HepG2 (cell line): ENCODE results near the gene UBTF. TPM values are rescaled to one million over a fixed set of nuclear protein-coding genes. Genes with fewer than 3 reads are reported as not detected.
A peak's percentile ranks its signal among the peaks of the same experiment; 100 is the strongest.

ENCODE experiments used
- AKAP8 ChIP-seq: sonication (generic); formaldehyde crosslinking; IDR thresholded peaks from 2 replicates; pipeline ENCODE4 v1.5.1; 2020; ENCODE audit warnings: mild to moderate bottlenecking, missing genetic modification reagents
- CREB1 ChIP-seq, 2 experiments: fragments of 450-650 bp in 1 of 2; IDR thresholded peaks; 2 replicates each; pipeline ENCODE4 v1.6.1; 2016 to 2017; ENCODE audit warnings: control low read depth in 1 of 2, mild to moderate bottlenecking in 1 of 2, missing compliant biosample characterization in 1 of 2, missing genetic modification characterization in 1 of 2
- GLI4 ChIP-seq: sonication (generic); formaldehyde crosslinking; IDR thresholded peaks from 2 replicates; pipeline ENCODE4 v1.5.1; 2020; ENCODE audit warnings: missing genetic modification reagents, mild to moderate bottlenecking, moderate library complexity, borderline replicate concordance
- HIC2 ChIP-seq: sonication (generic); formaldehyde crosslinking; IDR thresholded peaks from 2 replicates; pipeline ENCODE4 v1.9.0; 2022; ENCODE audit warnings: low read depth, missing genetic modification reagents
- ISL2 ChIP-seq: sonication (generic); formaldehyde crosslinking; IDR thresholded peaks from 2 replicates; pipeline ENCODE4 v1.5.0; 2020; ENCODE audit warnings: missing genetic modification reagents
- MEIS2 ChIP-seq: sonication (generic); formaldehyde crosslinking; IDR thresholded peaks from 2 replicates; pipeline ENCODE4 v1.9.0; 2021; ENCODE audit warnings: mild to moderate bottlenecking, missing genetic modification reagents
- MYPOP ChIP-seq: sonication (generic); formaldehyde crosslinking; IDR thresholded peaks from 2 replicates; pipeline ENCODE4 v1.8.1; 2023; ENCODE audit warnings: mild to moderate bottlenecking, moderate library complexity, missing genetic modification reagents
- NFYC ChIP-seq: IDR thresholded peaks from 2 replicates; pipeline ENCODE4 v1.6.1; 2016; ENCODE audit warnings: missing genetic modification reagents, missing compliant biosample characterization
- NR0B2 ChIP-seq: sonication (generic); formaldehyde crosslinking; IDR thresholded peaks from 2 replicates; pipeline ENCODE4 v1.4.0; 2020; ENCODE audit warnings: mild to moderate bottlenecking, missing genetic modification reagents
- RCOR2 ChIP-seq: IDR thresholded peaks from 2 replicates; pipeline ENCODE4 v1.6.1; 2016; ENCODE audit warnings: missing biosample characterization, missing genetic modification reagents
- TAF1 ChIP-seq: sonication (generic); formaldehyde crosslinking; IDR thresholded peaks from 2 replicates; pipeline ENCODE4 v1.4.0; 2020; ENCODE audit warnings: missing genetic modification reagents
- TAF15 ChIP-seq: fragments of 200-400 bp; formaldehyde crosslinking; IDR thresholded peaks from one replicate; pipeline ENCODE4 v1.6.1; 2018; ENCODE audit warnings: mild to moderate bottlenecking, low read depth, low read length; ENCODE audit not compliant: poor library complexity, severe bottlenecking
- TARDBP ChIP-seq: sonication (generic); formaldehyde crosslinking; IDR thresholded peaks from 2 replicates; pipeline ENCODE4 v1.8.0; 2022; ENCODE audit warnings: mild to moderate bottlenecking, missing genetic modification reagents
- TCF12 ChIP-seq, 2 experiments: fragments of 450-650 bp in 1 of 2; sonication (generic) in 1 of 2; formaldehyde crosslinking in 1 of 2; IDR thresholded peaks; 2 replicates each; pipeline versions ENCODE4 v1.6.1 to v1.8.0; 2017 to 2022; ENCODE audit warnings: antibody characterized with exemption in 1 of 2, mild to moderate bottlenecking in 1 of 2, missing genetic modification reagents in 1 of 2, moderate library complexity in 1 of 2
- ZFP90 ChIP-seq: sonication (generic); formaldehyde crosslinking; IDR thresholded peaks from 2 replicates; pipeline ENCODE4 v1.8.0; 2022; ENCODE audit warnings: missing genetic modification reagents, mild to moderate bottlenecking, inconsistent platforms, borderline replicate concordance
- ZNF333 ChIP-seq: sonication (generic); formaldehyde crosslinking; IDR thresholded peaks from 2 replicates; pipeline ENCODE4 v1.4.0; 2020; ENCODE audit warnings: mild to moderate bottlenecking, missing genetic modification reagents, borderline replicate concordance
- ZNF777 ChIP-seq: sonication (generic); formaldehyde crosslinking; IDR thresholded peaks from 2 replicates; pipeline ENCODE4 v1.4.0; 2020; ENCODE audit warnings: missing genetic modification reagents
- polyA plus RNA-seq, 8 experiments: library from polyadenylated mRNA; depleted of rRNA in 3 of 8; stranded (reverse) in 7 of 8; unstranded in 1 of 8; fragments of >200 nt; fragmentation: Illumina TruSeq in 4 of 8; extraction: Trizol in 4 of 8; gene quantifications; 2 replicates each; pipeline versions ENCODE4 v1.2.1 to v1.2.3, GENCODE V29; 2011 to 2016; ENCODE audit warnings: low read depth in 4 of 8, missing spikeins in 1 of 8, mixed read lengths in 1 of 8; ENCODE audit not compliant: insufficient read depth in 1 of 8
- total RNA-seq, 5 experiments: library from RNA; depleted of rRNA; stranded (reverse); fragments of >200 nt; fragmentation: Illumina TruSeq; extraction: Trizol; gene quantifications; 2 replicates each; pipeline ENCODE4 v1.2.3, GENCODE V29; 2016; ENCODE audit warnings: low read depth in 1 of 5
- TF ChIP-seq, protein P1 (sequence below): sonication (generic); formaldehyde crosslinking; IDR thresholded peaks from 2 replicates; pipeline ENCODE4 v1.8.0; 2022; ENCODE audit warnings: missing genetic modification reagents, mild to moderate bottlenecking, inconsistent platforms, borderline replicate concordance
- TF ChIP-seq, protein P2 (sequence below): sonication (generic); formaldehyde crosslinking; IDR thresholded peaks from 2 replicates; pipeline ENCODE4 v1.5.0; 2020; ENCODE audit warnings: missing genetic modification reagents
- TF ChIP-seq, protein P3 (sequence below): sonication (generic); formaldehyde crosslinking; IDR thresholded peaks from 2 replicates; pipeline ENCODE4 v1.4.0; 2020; ENCODE audit warnings: mild to moderate bottlenecking, low read depth, missing genetic modification reagents

The UBTF gene
- total and polyA plus RNA-seq, 2 of the 13 experiments (the other 11 are each of a cell fraction or from before 2014, with no cell fraction given): 15.2 to 60.9 TPM

DNA sequence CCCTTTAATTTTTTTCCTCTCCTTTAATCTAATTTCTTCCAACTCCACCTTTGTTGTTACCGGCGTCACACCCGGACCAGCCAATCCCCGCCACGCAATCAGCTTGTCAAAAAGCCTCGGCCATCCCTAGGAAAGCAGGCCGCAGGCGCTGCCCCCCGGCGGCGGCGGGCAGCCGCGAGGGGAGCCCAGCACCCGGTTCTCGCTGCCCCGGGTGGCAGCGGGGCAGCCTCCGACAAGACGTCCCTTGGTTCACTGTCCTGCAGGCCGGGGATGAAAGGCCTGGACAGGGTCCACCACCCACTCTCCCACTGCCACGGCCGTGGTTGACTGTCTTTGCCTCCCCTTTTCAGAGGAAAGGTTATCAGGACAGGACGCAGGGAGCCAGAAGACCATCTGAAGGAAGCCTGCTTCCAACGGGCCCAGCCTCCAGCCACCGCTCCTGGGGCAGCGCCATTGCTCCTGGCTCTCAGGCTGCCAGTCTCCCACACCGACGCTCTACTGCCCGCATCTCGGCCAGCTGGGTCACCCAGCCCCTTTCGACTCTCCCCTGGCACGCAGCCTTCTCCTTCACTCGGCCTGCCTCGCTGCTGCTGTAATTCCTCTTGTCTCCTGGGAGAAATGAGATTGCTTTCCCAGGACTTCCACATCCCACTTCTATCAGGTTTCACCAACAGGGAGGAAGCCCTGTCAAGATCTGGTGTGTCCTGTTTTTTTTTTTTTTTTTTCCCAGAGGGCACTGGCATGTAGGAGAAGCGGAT lies 2.8 kb upstream of the UBTF start (continued):
- TF ChIP-seq, protein P1, sequence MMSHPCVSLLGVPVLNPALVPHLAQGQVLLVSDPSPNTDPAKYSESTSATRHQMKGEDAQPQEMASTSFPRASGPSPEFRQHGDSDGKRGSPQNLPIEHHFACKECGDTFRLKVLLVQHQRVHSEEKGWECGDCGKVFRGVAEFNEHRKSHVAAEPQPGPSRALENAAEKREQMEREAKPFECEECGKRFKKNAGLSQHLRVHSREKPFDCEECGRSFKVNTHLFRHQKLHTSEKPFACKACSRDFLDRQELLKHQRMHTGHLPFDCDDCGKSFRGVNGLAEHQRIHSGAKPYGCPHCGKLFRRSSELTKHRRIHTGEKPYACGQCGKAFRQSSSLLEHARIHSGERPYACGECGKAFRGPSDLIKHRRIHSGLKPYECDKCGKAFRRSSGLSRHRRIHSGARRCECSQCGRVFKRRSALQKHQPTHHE (CRISPR knock-in tag): 0 out of 2 replicates have a peak, but pooled peaks have one; percentile 21
- TF ChIP-seq TCF12 (IDR thresholded peaks at IDR 0.05) (no peak), TCF12 (CRISPR knock-in tag; IDR thresholded peaks at IDR 0.05) (peak; percentile 49; the same call in 1 of the 2 replicates), NR0B2 (CRISPR knock-in tag) (0 out of 2 replicates have a peak, but pooled peaks have one; percentile 35), ZNF333 (CRISPR knock-in tag) (0 out of 2 replicates have a peak, but pooled peaks have one; percentile 59), TAF15 (no peak), RCOR2 (no peak), TAF1 (peak; percentile 45; the same call in 1 of the 2 replicates), ZNF777 (CRISPR knock-in tag) (peak; percentile 49; the same call in 1 of the 2 replicates), GLI4 (CRISPR knock-in tag) (peak; percentile 4; the same call in 1 of the 2 replicates), MYPOP (CRISPR knock-in tag) (peak; percentile 30; the same call in 1 of the 2 replicates), TARDBP (CRISPR knock-in tag) (no peak), MEIS2 (CRISPR knock-in tag) (peak; percentile 49; the same call in 1 of the 2 replicates), NFYC (peak; percentile 58), ISL2 (CRISPR knock-in tag) (peak; percentile 61; the same call in 1 of the 2 replicates), AKAP8 (peak; percentile 74), CREB1 (IDR thresholded peaks at IDR 0.05) (peak; percentile 8; the same call in 1 of the 2 replicates), CREB1 (CRISPR knock-in tag; IDR thresholded peaks at IDR 0.05) (no peak), ZFP90 (CRISPR knock-in tag) (0 out of 2 replicates have a peak, but pooled peaks have one; percentile 64), HIC2 (CRISPR knock-in tag) (peak; percentile 76)
- TF ChIP-seq, protein P2, sequence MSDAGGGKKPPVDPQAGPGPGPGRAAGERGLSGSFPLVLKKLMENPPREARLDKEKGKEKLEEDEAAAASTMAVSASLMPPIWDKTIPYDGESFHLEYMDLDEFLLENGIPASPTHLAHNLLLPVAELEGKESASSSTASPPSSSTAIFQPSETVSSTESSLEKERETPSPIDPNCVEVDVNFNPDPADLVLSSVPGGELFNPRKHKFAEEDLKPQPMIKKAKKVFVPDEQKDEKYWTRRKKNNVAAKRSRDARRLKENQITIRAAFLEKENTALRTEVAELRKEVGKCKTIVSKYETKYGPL (CRISPR knock-in tag): 0 out of 2 replicates have a peak, but pooled peaks have one; percentile 50
- TF ChIP-seq, protein P3, sequence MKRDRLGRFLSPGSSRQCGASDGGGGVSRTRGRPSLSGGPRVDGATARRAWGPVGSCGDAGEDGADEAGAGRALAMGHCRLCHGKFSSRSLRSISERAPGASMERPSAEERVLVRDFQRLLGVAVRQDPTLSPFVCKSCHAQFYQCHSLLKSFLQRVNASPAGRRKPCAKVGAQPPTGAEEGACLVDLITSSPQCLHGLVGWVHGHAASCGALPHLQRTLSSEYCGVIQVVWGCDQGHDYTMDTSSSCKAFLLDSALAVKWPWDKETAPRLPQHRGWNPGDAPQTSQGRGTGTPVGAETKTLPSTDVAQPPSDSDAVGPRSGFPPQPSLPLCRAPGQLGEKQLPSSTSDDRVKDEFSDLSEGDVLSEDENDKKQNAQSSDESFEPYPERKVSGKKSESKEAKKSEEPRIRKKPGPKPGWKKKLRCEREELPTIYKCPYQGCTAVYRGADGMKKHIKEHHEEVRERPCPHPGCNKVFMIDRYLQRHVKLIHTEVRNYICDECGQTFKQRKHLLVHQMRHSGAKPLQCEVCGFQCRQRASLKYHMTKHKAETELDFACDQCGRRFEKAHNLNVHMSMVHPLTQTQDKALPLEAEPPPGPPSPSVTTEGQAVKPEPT (CRISPR knock-in tag): peak; percentile 60; the same call in 1 of the 2 replicates
